ACHN (cell line): ENCODE results near the gene FAM151A.

Experiments used
- DNase-seq: peaks from one replicate; pipeline ENCODE4 v3.0.0-alpha.2; 2015
- in situ Hi-C: cut with HindIII; loops from 2 replicates; pipeline ENCODE4 v1.10.0; 2017; ENCODE audit warnings: low sequenced_read_pairs, low pct_ligation_motif_present, low pct_unique_long_range_greater_than_20kb

FAM151A gene

DNA sequence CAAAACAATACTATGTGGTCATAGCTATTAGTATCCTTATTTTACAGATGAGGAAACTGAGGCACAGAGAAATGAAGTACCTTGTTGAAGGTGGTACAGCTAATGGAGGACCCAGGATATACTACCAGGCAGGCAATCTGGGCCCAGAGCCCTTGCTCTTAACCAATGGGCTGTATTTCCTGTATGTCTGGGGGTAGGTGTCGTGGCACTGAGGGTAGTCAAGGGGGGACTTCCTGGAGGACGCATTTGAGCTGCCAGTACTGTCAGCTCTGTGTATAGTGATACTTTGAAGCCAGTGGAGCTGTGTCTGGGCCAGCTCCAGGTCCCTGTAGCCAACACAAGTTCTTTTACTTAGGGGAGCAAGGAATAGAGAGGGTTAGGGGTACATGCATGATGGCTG, 34.9 kb downstream of the FAM151A start:
- DNase-seq: no peak
- in situ Hi-C loops: no loop called here

DNA sequence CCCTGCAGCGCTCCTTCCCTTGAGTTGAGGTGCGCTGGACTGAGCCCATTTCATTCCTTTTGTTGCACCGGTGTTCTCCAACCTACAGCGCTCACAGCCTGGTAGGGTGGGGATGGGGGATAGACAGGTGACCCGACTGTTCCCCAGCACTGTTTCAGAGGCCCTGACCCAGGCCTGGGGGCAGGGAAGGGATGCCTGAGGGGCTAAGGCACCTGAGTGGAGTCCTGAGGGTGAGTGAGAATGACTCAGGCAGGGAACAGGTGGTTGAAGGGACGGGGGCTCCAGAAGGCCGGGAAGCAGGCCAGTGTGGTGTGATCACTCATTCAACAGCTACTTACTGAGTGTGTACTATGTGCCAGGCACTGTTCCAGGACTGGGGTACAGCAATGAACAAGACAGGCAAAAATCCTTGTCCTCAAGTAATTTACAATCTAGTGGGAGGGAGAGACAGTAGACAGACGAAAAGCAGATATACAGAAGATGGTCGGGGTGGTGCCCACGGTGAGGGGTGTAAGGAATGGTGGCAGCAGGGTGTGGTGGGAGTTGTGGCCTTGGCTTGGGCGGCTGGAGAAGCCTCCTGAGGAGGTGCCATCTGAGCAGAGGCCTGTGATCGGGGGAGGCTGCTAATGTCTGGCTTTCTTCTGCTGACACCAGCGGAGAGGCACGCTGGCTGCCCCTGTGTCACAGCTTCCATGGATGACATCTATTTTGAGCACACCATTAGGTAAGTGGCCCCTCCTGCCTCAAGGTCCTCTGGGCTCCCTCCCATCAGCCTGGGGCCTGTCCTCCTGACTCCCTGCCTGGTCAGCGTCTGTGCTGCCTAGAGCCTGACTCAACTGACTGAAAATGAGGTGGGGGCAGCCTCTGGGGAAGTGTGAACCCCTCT, 37.9 kb downstream of the FAM151A start:
- DNase-seq: no peak
- in situ Hi-C loops: no loop called here

DNA sequence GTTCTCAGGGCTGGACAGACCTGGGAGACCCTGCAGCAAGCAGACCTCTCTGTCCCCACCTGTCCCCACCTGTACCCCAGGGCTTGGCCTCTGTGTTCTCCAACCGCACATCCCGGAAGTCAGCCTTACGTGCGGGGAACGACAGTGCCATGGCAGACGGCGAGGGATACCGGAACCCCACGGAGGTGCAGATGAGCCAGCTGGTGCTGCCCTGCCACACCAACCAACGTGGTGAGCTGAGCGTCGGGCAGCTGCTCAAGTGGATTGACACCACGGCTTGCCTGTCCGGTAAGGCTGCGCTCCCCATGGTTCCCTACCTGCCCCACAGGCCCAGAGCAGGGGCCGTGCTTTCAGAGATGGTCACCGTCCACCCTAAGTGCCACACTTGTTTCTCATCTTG, 38.8 kb downstream of the FAM151A start:
- no peak for DNase-seq
- in situ Hi-C loops: no loop called here

DNA sequence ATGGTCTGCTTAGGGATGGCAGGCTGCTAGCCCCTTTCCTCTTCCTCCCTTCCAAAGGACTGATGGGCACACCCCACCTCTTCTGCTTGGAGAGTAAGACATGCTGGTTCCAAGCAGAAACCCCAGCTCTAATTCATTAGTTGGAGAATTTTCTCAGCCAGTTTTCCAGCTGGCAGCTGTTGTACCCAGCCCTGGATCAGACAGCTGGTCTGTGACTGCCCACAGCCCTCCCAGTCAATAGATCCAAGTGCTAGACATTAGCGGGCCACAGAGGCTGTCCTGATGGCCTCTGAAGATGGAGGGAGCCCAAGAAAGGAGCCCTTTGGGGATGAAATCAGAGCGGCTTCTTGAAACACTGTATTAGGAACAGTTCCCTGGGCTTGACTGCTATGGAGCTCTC, 39.5 kb downstream of the FAM151A start:
- no peak for DNase-seq
- in situ Hi-C loops: no loop called here

DNA sequence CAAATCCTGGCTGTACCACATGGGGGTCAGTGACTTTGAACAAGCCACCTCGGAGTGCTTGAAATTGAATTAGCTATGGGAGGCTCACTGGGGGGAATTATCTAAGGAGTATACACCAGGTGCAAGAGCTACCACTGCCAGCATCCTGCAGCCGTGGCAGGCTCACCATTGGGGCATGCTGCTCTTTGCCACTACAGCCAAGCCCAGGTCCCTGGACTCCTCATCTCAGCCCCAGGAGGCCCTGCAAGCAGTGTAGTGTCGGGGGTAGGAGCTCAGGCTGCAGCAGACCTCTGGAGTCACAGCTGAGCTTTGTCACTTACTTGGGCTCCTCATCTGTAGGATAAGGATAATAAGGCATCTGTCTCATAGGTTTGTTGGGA, 40.0 kb downstream of the FAM151A start:
- DNase-seq: no peak
- in situ Hi-C loops: no loop called here

DNA sequence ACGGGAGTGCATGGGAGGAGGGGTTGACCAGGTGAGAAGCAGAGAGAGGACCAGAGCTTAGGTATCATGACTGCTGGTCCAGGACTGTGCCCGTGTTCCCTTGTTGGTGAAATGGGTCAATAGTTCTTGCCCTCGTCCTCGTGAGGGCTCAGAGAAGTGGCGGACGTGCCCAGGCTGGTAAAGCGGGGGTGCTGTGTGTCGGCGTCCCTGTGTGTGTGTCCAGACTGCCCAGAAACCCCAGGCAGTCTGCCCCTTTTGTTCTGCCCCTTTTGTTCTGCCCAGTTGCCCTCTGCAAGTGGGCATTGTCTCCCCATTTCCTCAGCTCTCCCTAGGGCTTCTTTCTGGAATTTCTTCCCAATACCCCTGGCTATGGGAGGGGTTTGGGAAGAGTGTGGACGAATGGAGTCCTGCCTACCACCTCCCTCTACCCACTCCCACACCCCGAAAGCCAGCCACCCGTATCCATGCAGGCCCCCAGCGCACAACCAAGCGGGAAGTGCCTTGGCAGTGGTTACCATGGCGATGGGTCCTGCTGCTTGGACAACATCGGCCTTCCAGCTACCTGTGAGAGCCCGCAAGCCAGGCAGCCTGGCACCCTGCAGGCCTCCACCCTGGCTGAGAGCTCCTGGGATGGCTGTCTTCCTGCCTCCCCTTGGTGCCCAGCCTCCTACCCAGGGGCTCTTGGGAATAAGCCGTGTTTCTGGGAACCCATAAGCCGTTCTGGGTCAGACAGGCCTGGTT, 40.6 kb downstream of the FAM151A start:
- in situ Hi-C loops: no loop called here
- no peak for DNase-seq

DNA sequence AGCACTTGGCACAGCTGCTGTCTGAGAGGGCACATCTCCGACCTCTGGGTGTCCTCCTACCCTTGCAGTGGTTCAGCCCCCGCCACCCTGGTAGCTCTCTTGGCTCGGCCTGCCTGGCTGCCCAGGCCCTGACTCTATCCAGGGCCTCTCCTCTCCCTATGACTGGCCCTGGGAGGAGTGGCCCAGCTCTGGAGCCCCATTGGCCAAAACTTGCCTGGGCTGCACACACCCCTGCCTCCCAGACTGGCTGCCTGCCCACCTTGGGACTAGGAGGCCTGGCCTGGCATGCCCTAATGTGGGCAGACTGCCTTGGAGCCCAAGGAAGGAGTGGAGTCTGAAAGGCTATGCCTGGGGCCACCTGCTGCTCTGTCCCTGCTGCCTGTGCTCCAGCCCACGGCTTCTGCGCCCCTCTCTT, 41.7 kb downstream of the FAM151A start:
- peak; percentile 88 for DNase-seq
- in situ Hi-C loops: no loop called here

DNA sequence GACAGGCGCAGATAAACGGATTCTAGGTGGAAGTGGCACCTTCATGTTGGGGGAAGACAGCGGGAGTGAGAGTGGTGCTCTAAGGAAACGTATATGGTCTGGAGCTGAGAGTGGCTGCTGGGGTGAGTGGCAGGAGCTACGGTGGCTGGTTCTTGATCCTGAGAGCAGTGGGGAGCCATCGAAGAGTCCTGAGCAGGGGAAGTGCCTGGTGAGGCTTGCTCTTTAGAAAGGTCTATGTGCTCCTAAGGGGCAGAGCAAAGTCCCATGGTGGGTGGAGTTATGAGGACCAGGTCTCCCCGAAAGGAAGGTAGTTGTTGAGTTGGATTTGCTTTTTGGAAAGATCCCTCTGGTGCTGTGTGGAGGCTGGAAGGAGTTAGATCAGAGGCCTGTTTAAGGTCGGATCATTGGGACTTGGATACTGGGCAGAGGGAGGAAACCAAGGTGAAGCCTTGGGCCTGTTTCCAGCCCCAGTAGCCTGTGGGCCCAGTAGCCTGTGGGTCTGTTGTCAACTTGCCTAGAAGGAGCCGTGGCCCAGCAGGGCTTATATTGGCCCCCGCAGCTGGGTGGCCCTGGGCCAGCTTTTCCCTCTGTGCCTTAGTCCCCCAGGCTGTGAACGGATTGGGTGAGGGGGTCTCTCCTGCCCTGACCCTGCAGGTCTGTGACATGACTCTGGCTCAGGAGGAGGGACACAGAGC, 42.3 kb downstream of the FAM151A start:
- in situ Hi-C loops: no loop called here
- DNase-seq: no peak

DNA sequence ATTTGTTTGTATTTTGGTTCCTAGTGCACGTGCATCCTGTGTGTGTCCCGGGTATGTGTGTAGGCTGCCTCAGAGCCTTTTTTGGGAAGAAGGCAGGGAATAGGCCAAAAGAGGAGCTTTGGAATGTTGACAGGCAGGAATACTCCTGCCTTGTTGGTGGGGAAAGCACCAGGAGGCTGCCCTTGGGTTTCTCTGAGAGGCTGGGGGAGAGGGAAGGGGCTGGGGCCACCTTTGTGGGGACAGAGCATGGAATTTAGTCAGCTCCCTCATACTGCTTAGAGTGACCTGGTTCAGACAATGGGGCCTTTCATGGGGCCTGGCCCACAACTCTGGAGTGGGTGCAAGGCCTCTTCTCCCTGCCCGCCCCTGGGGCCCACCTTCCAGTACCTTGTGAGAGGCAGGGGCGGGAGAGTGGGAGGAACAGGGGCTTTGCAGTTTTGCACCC, 44.0 kb downstream of the FAM151A start:
- in situ Hi-C loops: no loop called here
- DNase-seq: no peak

DNA sequence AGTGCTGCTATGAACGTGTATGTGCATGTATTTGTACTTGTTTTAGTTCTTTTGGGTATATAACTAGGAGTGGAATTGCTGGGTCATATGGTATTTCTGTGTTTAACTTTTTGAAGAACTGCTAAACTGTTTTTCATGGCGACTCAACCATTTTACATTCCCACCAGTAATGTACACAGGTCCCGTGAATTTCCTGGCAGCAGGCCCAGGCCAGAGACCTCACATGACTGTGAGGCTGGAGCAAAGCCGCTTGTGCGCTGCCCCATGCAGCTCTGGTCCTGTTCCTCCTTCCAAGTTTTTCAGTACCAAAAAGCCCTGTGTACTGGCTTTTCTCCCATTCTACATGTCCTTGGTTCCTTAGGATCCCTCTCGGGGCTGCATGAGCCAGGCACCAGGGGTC, 45.7 kb downstream of the FAM151A start:
- DNase-seq: no peak
- in situ Hi-C loops: no loop called here

DNA sequence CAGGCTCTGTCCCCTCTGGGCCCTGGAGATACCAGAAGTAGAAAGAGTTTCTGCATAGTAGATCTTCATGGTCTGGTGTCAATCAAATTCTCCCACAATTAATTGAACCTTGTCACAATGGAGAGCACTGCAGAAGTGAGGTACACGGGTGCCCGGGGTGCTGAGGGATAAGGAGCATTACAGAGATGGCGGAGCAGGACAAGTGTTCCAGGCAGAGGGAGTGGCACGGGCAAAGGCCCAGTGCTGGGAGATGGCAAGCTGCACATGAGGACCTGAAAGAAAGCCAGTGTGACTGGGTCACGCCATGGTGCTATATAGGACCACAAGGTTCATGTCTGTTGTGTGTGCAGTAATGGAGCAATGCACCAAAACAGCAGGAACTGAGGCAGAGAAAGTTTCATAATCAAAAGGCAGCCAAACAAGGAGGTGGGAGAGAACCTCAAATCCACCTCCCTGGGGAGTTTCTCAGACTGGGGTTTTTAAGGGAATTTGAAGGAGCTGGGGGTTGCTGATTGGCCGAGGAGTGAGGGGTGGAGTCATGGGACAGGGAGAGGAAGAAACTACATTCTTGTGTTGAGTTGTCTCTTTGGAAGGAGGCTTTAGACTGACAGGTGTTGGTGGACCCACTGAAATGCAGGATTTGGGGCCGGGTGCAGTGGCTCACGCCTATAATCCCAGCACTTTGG, 47.6 kb downstream of the FAM151A start:
- in situ Hi-C loops: no loop called here

DNA sequence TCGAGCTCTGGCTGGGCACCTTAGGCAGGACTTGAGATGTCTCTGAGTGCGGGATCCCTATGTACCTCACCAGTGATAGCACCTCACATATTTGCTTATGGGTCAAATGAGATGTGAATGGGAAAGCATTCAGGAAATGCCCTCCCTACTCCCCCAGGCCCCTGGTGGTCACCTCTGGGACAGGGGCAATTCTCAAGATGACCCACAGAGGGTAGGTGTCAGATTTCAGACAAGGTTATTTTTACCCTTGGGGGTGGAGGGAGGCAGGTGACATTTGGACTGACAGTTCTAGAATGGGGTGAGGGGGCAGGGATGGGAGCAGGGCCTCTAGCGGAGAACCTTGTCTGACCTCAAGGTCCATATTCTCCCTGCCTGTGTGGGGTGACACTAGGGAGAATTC, 48.2 kb downstream of the FAM151A start:
- in situ Hi-C loops: no loop called here
- no peak for DNase-seq

More for the DNA sequence above, 47.6 kb downstream of the FAM151A start:
- no peak for DNase-seq

DNA sequence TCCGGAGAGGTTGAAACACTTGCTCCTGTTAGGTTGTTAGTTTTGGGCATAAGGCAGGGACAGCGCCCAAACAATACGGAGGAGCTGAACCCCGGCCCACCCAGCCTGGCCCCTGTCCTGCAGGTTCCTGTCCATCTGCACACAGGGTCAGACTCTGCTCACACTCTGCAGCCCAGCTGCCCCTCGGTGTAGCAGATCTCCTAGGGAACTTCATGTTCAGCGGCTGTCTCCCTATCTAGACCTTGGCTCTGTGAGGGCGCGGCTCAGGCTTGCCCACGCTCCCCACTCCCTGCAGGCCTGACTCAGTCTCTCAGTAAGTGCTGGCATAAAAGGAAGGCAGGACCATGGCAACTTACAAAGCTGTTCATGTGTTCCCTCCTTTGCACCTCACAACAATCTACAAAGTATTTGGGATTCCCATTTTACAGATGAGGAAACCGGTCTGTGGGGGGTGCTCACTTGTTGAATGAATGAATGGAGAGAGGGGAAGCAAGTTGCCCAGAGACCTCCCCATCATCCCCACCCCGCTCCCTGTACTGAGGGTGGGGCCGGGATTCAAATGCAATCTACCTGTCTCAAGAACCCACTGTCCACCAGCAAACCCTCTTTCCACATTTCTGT, 49.1 kb downstream of the FAM151A start:
- in situ Hi-C loops: no loop called here
- DNase-seq: no peak

DNA sequence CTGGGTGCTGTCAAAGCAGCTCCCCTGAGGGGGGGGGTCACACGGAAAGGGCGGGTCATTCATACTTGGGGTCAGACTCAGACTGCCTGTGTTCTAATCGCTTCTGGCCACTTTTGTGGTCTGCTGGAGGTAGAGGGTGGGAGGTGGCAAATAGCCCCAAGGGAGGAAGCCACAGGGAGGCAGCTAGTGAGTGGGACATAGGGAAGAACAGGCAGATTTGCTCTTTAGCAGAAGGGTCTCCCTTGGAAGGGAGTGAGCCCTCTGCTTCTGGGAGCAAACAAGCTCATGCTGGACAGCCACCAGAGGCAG, 50.8 kb downstream of the FAM151A start:
- no peak for DNase-seq
- in situ Hi-C loops: no loop called here

DNA sequence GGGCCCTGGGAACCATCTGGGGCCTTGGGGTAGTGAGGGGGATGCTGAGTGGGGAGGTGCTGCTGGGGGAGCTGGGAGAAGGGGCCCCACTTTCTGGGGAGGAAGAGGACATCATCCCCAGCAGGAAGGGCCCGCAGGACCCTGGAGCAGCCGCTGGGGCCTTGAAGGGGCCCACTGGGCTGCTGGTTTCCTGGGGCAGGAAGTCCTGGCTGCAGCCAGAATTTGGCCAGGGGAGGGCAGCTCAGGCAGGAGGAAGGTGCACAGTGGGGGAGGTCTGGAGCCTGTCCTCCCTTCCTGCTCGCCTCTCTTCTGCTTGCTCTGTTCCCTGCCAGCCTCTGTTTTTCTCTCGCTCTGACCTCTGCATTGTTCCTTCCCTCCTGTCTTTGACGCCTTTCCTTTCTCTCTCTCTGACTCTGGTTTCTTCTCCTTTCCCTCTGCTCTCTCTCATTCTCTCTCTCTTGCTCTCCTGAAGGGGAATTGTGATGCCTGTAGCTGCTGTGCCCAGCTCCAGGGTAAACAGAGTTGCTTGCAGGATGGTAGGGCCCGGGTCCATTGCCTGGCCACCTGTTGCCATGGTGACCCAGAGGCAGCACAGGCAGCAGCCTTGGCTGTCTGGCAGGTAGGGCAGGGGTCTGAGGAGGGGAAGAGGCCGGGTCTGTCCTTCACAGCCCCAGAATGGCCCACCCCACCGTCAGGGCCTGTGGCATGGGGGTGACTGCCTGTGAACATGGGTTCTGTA, 51.4 kb downstream of the FAM151A start:
- in situ Hi-C loops: no loop called here
- no peak for DNase-seq

DNA sequence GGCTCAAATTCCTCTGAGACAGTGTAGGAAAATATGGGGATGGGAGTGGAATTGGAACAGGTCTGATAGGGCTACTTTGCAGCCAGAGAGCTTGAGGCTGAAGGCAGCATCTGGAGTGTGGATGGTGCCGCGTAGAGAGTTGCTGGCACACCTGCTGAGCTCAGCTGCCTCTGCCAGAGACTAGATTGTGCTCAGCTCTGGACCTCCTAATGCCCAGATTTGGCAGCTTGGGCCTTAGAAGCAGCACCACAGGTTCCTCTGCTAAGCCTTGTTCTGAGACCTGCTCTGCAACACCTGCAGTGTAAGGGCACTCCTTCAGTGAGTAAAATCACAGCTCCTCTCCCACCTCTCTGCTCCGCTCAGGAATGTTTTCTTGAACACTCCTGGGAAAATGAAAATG, 52.0 kb downstream of the FAM151A start:
- DNase-seq: no peak
- in situ Hi-C loops: no loop called here

DNA sequence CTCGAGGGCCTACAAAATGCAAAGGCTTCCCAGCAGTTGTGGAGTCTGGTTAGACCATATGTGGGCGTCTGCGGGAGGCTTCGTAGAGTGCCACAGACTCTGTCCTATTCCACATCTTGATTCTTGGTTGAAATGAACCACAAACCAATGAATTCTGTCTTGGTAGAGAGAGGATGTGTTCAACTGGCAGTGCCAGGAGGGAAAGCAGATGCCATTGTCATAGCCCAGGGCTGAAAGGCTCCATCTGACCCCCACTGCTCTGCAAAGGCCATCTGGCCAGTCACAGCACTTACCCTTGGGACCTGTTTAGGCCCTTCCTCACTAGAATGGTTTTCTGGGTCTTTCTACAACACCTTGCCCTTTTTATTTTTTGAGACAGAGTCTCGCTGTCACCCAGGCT, 53.2 kb downstream of the FAM151A start:
- in situ Hi-C loops: no loop called here
- no peak for DNase-seq

DNA sequence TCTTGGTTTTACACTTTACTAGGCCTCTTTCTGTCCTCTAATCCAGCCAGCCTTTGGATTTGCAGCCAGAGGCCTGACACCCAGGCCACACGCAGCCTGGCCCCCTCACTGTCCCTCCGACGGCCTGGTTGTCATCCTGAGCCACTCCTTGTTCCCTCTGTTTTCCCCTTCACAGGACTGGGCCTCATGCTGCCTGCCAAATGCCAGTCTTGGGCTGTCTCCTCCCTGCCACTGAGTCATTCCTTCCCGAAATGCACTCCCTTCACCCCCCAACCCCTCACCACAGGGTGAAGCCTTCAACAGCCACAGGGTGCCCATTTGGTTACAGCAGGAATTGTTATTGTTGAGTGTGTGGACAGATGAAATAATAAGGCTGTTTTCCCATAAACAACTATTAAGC, 54.0 kb downstream of the FAM151A start:
- DNase-seq: no peak
- in situ Hi-C loops: no loop called here
